Pancreas (tissue), 10 donors: ENCODE results near the gene ARL10. TPM values are rescaled to one million over a fixed set of nuclear protein-coding genes. Genes with fewer than 3 reads are reported as not detected.

ENCODE experiments used
- ATAC-seq, 4 donors: fragments of 200-7000 bp; cut with Tn5 transposase; one replicate each; pipeline versions ENCODE4 v1.8.0 to v1.9.1; 2020; ENCODE audit warnings: mild to moderate bottlenecking in 4 of 4, moderate library complexity in 4 of 4
- DNase-seq, 6 donors: peaks; one replicate each; pipeline ENCODE4 v3.0.0-alpha.2; 2020
- FAIRE-seq: peaks from 2 replicates; lab custom pipeline; 2012; peaks lifted over from hg19 to GRCh38; lab: Jason Lieb, UNC
- H3K27ac ChIP-seq, 4 donors: fragments of 200-600 bp; sonication (generic); 1 replicate in 3 of 4; 2 replicates in 1 of 4; pipeline versions ENCODE4 v1.5.0 to v1.8.0; 2020
- H3K27me3 ChIP-seq, 4 donors: fragments of 200-600 bp; one replicate each; pipeline ENCODE4 v1.8.0; 2021
- H3K36me3 ChIP-seq, 3 donors: fragments of 200-600 bp; sonication (generic) in 1 of 3; one replicate each; pipeline versions ENCODE4 v1.5.0 to v1.8.0; 2020 to 2021
- H3K4me1 ChIP-seq, 3 donors: fragments of 200-600 bp; one replicate each; pipeline ENCODE4 v1.8.0; 2021
- H3K4me3 ChIP-seq, 4 donors: fragments of 200-600 bp; sonication (generic) in 2 of 4; one replicate each; pipeline versions ENCODE4 v1.5.0 to v1.8.0; 2020 to 2021
- H3K9me3 ChIP-seq, 4 donors: fragments of 200-600 bp; one replicate each; pipeline ENCODE4 v1.8.0; 2021
- WGBS, 2 donors: extraction: QIAGEN DNeasy Blood & Tissue Kit; methylation state at CpG; one replicate each; pipeline ENCODE4 v1.1.7; 2013; 5-methylcytosine and 5-hydroxymethylcytosine counted together
- intact Hi-C, 3 donors: fragments of 100-400 bp; cut with DNase I; formaldehyde crosslinking; loops; one replicate each; pipeline versions ENCODE4 v1.11.1 to v1.14.2; 2022
- polyA plus RNA-seq, 2 donors: library from polyadenylated mRNA; stranded (reverse); fragments of 200-250 nt; gene quantifications; one replicate each; pipeline ENCODE4 v1.2.3, GENCODE V29; 2013
- total RNA-seq, 6 donors: library from RNA; stranded (reverse); fragmentation: NEBNext Ultra II Directional in 4 of 6; extraction: Animal tissue kit (Norgen Biotek cat#: 25700) in 4 of 6; gene quantifications; one replicate each; pipeline versions ENCODE4 v1.2.1 to v1.2.4, GENCODE V29; 2021 to 2023
- TF ChIP-seq, protein P1 (sequence below), 4 donors: fragments of 200-600 bp; sonication (generic) in 3 of 4; IDR thresholded peaks; one replicate each; pipeline versions ENCODE4 v1.5.0 to v1.8.0; 2021; ENCODE audit warnings: antibody characterized with exemption in 4 of 4
- donor health status: healthy with polysubstance abuse.
- donor health status: DM: no; HTN: no; CAD: no; lungs with moderate emphysema.
- donor health status: DM: no; HTN: no; CAD: no.
- donor health status: control.
- donor health status: control.
- donor health status: Bipolar disorder and iron deficiency.
- donor health status: DM: yes; HTN: yes; CAD: no.
- donor health status: DM: no; HTN: no; CAD: no.
- donor health status: DM: no; HTN: no; CAD: no.
- donor health status: DM: yes; HTN: yes; CAD: no.

Gene ARL10
- total and polyA plus RNA-seq, 8 donors: 0.95 to 5.3 (median 2.4) TPM

- DNase-seq: no peak
- FAIRE-seq: no peak
- H3K27me3 ChIP-seq: no peaks in the 10 kb centered on the region
- no peaks in the 10 kb centered on the region for H3K4me1 ChIP-seq
- H3K36me3 ChIP-seq: peaks cover 0 to 21% (median 14%) of the 10 kb centered on the region in 3 donors
- no peak overlapping the region for H3K27ac ChIP-seq
- H3K4me3 ChIP-seq: no peak overlapping the region
- intact Hi-C loops: no loop called here
- 69 to 80% methylated on average over 3 of the region's 3 CpGs for WGBS, 2 donors
- TF ChIP-seq, protein P1, sequence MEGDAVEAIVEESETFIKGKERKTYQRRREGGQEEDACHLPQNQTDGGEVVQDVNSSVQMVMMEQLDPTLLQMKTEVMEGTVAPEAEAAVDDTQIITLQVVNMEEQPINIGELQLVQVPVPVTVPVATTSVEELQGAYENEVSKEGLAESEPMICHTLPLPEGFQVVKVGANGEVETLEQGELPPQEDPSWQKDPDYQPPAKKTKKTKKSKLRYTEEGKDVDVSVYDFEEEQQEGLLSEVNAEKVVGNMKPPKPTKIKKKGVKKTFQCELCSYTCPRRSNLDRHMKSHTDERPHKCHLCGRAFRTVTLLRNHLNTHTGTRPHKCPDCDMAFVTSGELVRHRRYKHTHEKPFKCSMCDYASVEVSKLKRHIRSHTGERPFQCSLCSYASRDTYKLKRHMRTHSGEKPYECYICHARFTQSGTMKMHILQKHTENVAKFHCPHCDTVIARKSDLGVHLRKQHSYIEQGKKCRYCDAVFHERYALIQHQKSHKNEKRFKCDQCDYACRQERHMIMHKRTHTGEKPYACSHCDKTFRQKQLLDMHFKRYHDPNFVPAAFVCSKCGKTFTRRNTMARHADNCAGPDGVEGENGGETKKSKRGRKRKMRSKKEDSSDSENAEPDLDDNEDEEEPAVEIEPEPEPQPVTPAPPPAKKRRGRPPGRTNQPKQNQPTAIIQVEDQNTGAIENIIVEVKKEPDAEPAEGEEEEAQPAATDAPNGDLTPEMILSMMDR (IDR thresholded peaks at IDR 0.05): no peak
- no peaks in the 10 kb centered on the region for H3K9me3 ChIP-seq
- no peak for ATAC-seq
These were observed 14.6 kb downstream of the ARL10 start for GRCh38 chr5:176379881-176380280.

DNA sequence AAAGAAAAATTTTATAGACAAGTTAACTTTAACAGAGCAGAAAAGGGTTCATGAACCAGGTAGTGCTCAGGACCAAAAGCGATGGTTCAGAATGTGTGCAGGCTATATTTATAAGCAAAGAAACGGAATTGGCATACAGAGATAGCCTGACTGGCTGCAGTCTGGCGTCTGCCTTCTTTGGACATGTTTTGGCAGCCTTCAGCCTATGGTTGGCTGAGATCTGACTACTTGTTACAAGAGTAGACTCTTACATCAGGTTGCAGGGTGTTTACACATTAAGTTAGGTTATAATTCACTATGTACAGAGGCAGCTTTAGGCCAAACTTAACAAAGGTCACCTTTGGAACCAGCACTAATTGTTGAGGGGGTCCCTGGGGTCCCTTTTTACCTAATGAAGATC lies 16.1 kb downstream of the ARL10 start:
- H3K27ac ChIP-seq: no peak overlapping the region
- ATAC-seq (no peak), FAIRE-seq (no peak), DNase-seq (no peak)
- no peak overlapping the region for H3K4me3 ChIP-seq
- H3K27me3 ChIP-seq: no peaks in the 10 kb centered on the region
- TF ChIP-seq, protein P1 (IDR thresholded peaks at IDR 0.05): no peak
- no peaks in the 10 kb centered on the region for H3K9me3 ChIP-seq
- H3K4me1 ChIP-seq: peaks cover 0 to 1% (median 0%) of the 10 kb centered on the region in 3 donors
- WGBS, 2 donors: 76 to 88% methylated on average over 3 of the region's 3 CpGs
- intact Hi-C loops: no loop called here
- H3K36me3 ChIP-seq: peaks cover 0 to 21% (median 14%) of the 10 kb centered on the region in 3 donors

- no peak for FAIRE-seq
- H3K4me1 ChIP-seq: peaks cover 0 to 7% (median 0%) of the 10 kb centered on the region in 3 donors
- 79 to 88% methylated on average over 3 of the region's 3 CpGs for WGBS, 2 donors
- H3K4me3 ChIP-seq: no peak overlapping the region
- no peaks in the 10 kb centered on the region for H3K27me3 ChIP-seq
- H3K27ac ChIP-seq: no peak overlapping the region
- peak in 1 of 6 donors; percentile 14 for DNase-seq
- no peaks in the 10 kb centered on the region for H3K9me3 ChIP-seq
- no peak for ATAC-seq
- TF ChIP-seq, protein P1 (IDR thresholded peaks at IDR 0.05): no peak
- intact Hi-C loops: no loop called here
- peaks cover 0 to 21% (median 14%) of the 10 kb centered on the region in 3 donors for H3K36me3 ChIP-seq
These were observed 16.7 kb downstream of the ARL10 start for GRCh38 chr5:176381979-176382378.

DNA sequence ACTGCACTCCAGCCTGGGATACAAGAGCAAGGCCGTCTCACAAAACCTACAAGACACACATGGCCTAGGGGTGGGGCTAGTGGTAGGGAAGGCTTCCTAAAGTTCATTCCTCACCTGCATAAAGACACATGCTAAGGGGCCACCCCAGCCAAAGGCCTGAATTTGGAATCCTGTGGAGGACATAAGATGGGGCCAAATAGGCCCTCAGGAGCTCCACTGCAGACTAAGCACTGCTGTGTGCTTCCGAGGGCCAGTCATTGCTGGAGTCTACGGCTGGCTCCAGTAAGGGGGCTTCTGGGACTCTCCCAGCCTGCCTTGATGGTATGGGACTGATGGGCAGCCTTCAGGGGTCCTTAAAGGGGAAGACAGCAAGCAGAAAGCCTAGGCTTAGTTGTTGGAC lies 17.4 kb downstream of the ARL10 start:
- WGBS, 2 donors: 89 to 93% methylated on average over 3 of the region's 3 CpGs
- TF ChIP-seq, protein P1 (IDR thresholded peaks at IDR 0.05): no peak
- peak in 1 of 6 donors; percentile 24 for DNase-seq

DNA sequence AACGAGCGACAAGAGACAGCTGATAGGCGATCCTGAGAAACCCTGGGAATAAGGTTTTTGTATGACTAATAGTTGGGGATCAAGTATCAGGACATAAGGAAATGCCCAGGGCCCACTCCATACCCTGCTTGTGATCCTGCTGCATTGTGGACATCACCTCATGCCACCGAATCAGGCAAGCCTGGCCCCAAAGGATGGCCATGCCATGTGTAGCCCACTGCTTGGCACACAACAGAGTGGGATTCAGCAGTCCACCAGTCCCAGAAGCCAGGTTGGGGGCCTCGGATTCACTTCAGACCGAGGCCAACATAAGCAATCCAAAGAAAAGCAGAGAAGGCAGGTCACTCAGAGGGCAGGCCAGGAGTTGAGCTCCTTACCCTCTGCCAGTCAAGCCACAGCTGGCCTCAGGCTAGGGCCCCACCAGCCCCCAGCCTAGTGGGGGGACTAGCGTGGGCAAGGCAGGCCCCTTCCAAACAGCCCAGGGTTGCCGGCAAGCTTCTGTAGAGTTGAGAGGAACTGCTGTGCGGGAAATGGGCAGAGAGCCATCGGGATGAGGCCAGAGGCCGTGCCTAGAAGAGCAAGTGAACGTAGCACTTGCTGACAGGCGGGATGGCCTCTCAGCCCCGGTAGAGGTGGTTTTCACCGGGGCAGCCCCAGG lies 18.1 kb downstream of the ARL10 start:
- Histone ChIP-seq H3K27ac (no peak overlapping the region), H3K9me3 (no peaks in the 10 kb centered on the region), H3K27me3 (no peaks in the 10 kb centered on the region), H3K36me3 (peaks cover 0 to 21% (median 14%) of the 10 kb centered on the region in 3 donors), H3K4me3 (no peak overlapping the region), H3K4me1 (peaks cover 0 to 16% (median 0%) of the 10 kb centered on the region in 3 donors)
- DNase-seq (peak in 1 of 6 donors; percentile 30), ATAC-seq (no peak), FAIRE-seq (no peak)
- TF ChIP-seq, protein P1 (IDR thresholded peaks at IDR 0.05): no peak
- WGBS, 2 donors: 90 to 92% methylated on average over 15 of the region's 15 CpGs
- intact Hi-C loops: no loop called here

More for the DNA sequence above, 17.4 kb downstream of the ARL10 start:
- Histone ChIP-seq H3K36me3 (peaks cover 0 to 21% (median 14%) of the 10 kb centered on the region in 3 donors), H3K9me3 (no peaks in the 10 kb centered on the region), H3K4me1 (peaks cover 0 to 14% (median 0%) of the 10 kb centered on the region in 3 donors), H3K27me3 (no peaks in the 10 kb centered on the region), H3K27ac (no peak overlapping the region), H3K4me3 (no peak overlapping the region)
- intact Hi-C loops: no loop called here
- no peak for FAIRE-seq
- ATAC-seq: no peak
